HepG2 (cell line): ENCODE results near the gene SLC34A3. TPM values are rescaled to one million over a fixed set of nuclear protein-coding genes. Genes with fewer than 3 reads are reported as not detected.

Experiments
- CBX5 ChIP-seq: sonication (generic); formaldehyde crosslinking; IDR thresholded peaks from 2 replicates; pipeline ENCODE4 v1.4.0; 2020; ENCODE audit warnings: missing genetic modification reagents, borderline replicate concordance
- GATA4 ChIP-seq: sonication (generic); IDR thresholded peaks from 2 replicates; pipeline ENCODE4 v1.6.1; 2016; ENCODE audit warnings: antibody characterized with exemption, low read depth, borderline replicate concordance
- GMEB1 ChIP-seq: sonication (generic); formaldehyde crosslinking; IDR thresholded peaks from 2 replicates; pipeline ENCODE4 v1.5.1; 2020; ENCODE audit warnings: missing genetic modification reagents, mild to moderate bottlenecking, borderline replicate concordance
- HNRNPL ChIP-seq: fragments of 200-400 bp; formaldehyde crosslinking; IDR thresholded peaks from 2 replicates; pipeline ENCODE4 v1.6.1; 2017; ENCODE audit warnings: mild to moderate bottlenecking, low read depth, low read length
- KDM2A ChIP-seq: sonication (generic); formaldehyde crosslinking; IDR thresholded peaks from 2 replicates; pipeline ENCODE4 v1.4.0; 2020; ENCODE audit warnings: low read depth, missing genetic modification reagents, borderline replicate concordance
- KLF12 ChIP-seq: sonication (generic); formaldehyde crosslinking; IDR thresholded peaks from 2 replicates; pipeline ENCODE4 v1.4.0; 2020; ENCODE audit warnings: missing genetic modification reagents, borderline replicate concordance
- NFRKB ChIP-seq: fragments of 450-650 bp; IDR thresholded peaks from 2 replicates; pipeline ENCODE4 v1.6.1; 2017
- NFYC ChIP-seq: IDR thresholded peaks from 2 replicates; pipeline ENCODE4 v1.6.1; 2016; ENCODE audit warnings: missing genetic modification reagents, missing compliant biosample characterization
- PBX2 ChIP-seq: IDR thresholded peaks from 2 replicates; pipeline ENCODE4 v1.6.1; 2016; ENCODE audit warnings: control low read depth
- RBFOX2 ChIP-seq: fragments of 200-400 bp; formaldehyde crosslinking; IDR thresholded peaks from 2 replicates; pipeline ENCODE4 v1.6.1; 2017; ENCODE audit warnings: low read depth, mild to moderate bottlenecking, low read length
- SNAPC2 ChIP-seq: sonication (generic); formaldehyde crosslinking; IDR thresholded peaks from 2 replicates; pipeline ENCODE4 v1.8.1; 2022; ENCODE audit warnings: mild to moderate bottlenecking, missing genetic modification reagents
- TOE1 ChIP-seq: sonication (generic); formaldehyde crosslinking; IDR thresholded peaks from 2 replicates; pipeline ENCODE4 v1.4.0; 2020; ENCODE audit warnings: mild to moderate bottlenecking, missing genetic modification reagents
- ZFYVE20 ChIP-seq: sonication (generic); formaldehyde crosslinking; IDR thresholded peaks from 2 replicates; pipeline ENCODE4 v1.8.0; 2023; ENCODE audit warnings: low read depth, mild to moderate bottlenecking, moderate library complexity, missing genetic modification reagents, borderline replicate concordance
- polyA plus RNA-seq, 8 experiments: library from polyadenylated mRNA; depleted of rRNA in 3 of 8; stranded (reverse) in 7 of 8; unstranded in 1 of 8; fragments of >200 nt; fragmentation: Illumina TruSeq in 4 of 8; extraction: Trizol in 4 of 8; gene quantifications; 2 replicates each; pipeline versions ENCODE4 v1.2.1 to v1.2.3, GENCODE V29; 2011 to 2016; ENCODE audit warnings: low read depth in 4 of 8, missing spikeins in 1 of 8, mixed read lengths in 1 of 8; ENCODE audit not compliant: insufficient read depth in 1 of 8
- total RNA-seq, 5 experiments: library from RNA; depleted of rRNA; stranded (reverse); fragments of >200 nt; fragmentation: Illumina TruSeq; extraction: Trizol; gene quantifications; 2 replicates each; pipeline ENCODE4 v1.2.3, GENCODE V29; 2016; ENCODE audit warnings: low read depth in 1 of 5

The SLC34A3 gene
- total and polyA plus RNA-seq, 2 of the 13 experiments (the other 11 are each of a cell fraction or from before 2014, with no cell fraction given), result 0.07 to 1.0 TPM

- no peak for TF ChIP-seq ZFYVE20 (CRISPR knock-in tag)
- 0 out of 2 replicates have a peak, but pooled peaks have one; percentile 13 for TF ChIP-seq CBX5 (CRISPR knock-in tag)
- no peak for TF ChIP-seq PBX2 (CRISPR knock-in tag)
- TF ChIP-seq HNRNPL, result peak; percentile 79; the same call in 1 of the 2 replicates
- peak; percentile 25; the same call in 1 of the 2 replicates for TF ChIP-seq RBFOX2
- no peak for TF ChIP-seq NFYC (CRISPR knock-in tag)
- TF ChIP-seq GATA4, result no peak
- TF ChIP-seq KLF12, result no peak
- TF ChIP-seq KDM2A (CRISPR knock-in tag), result peak; percentile 6; the same call in 1 of the 2 replicates
- no peak for TF ChIP-seq NFRKB
- no peak for TF ChIP-seq GMEB1 (CRISPR knock-in tag)
- TF ChIP-seq SNAPC2 (CRISPR knock-in tag), result no peak
- TF ChIP-seq TOE1 (CRISPR knock-in tag), result no peak
- TF ChIP-seq, all 625 proteins: peak for 14
These were observed 41.1 kb upstream of the SLC34A3 start (continued) for GRCh38 chr9:137189297-137190295.
